A549 (cell line): Measurements from ENCODE around the gene NINL. TPM values are rescaled to one million over a fixed set of nuclear protein-coding genes. Genes with fewer than 3 reads are reported as not detected.
"Not testable (repeated sequence)": the region's sequence is repeated elsewhere in the genome, so short reads cannot be mapped to it uniquely, and the experiment has no call there.

Experiments
- ATAC-seq, 2 experiments: fragments of 200-7000 bp in 1 of 2; fragments of >200 bp in 1 of 2; cut with Nextera tagmentation in 1 of 2; cut with Tn5 transposase in 1 of 2; 3 replicates each; pipeline versions ENCODE4 v1.8.0 to v1.9.1; 2018 to 2020; ENCODE audit warnings: mild to moderate bottlenecking in 1 of 2, moderate library complexity in 1 of 2
- CTCF ChIA-PET: fragments of 300-600 bp; sonication (Branson Sonifier 250); formaldehyde crosslinking; extraction: SDS; loops from one replicate; lab custom pipeline; 2021; ENCODE audit warnings: antibody characterized with exemption, inconsistent platforms; lab: Yijun Ruan, JAX
- POLR2A ChIA-PET: fragments of 350-600 bp; formaldehyde crosslinking; extraction: SDS; loops from one replicate; lab custom pipeline; 2021; ENCODE audit warnings: antibody characterized with exemption, inconsistent platforms; lab: Yijun Ruan, JAX
- DNase-seq, 2 experiments: peaks; one replicate each; pipeline versions ENCODE4 v3.0.0 to v3.0.0-alpha.2; 2011 to 2016; ENCODE audit warnings: low read depth in 1 of 2, low spot score in 1 of 2
- FAIRE-seq: peaks from 2 replicates; lab custom pipeline; 2011; peaks lifted over from hg19 to GRCh38; lab: Jason Lieb, UNC
- H3K27ac ChIP-seq, 2 experiments: fragments of >200 bp; sonication (Bioruptor Twin); formaldehyde crosslinking; 3 replicates each; pipeline ENCODE4 v1.5.1; 2016 to 2017
- H3K4me1 ChIP-seq: fragments of >200 bp; sonication (Bioruptor Twin); formaldehyde crosslinking; 3 replicates; pipeline ENCODE4 v1.6.1; 2016
- H3K4me2 ChIP-seq: fragments of >200 bp; sonication (Bioruptor Twin); formaldehyde crosslinking; 3 replicates; pipeline ENCODE4 v1.6.1; 2016
- H3K4me3 ChIP-seq: fragments of >200 bp; sonication (Bioruptor Twin); formaldehyde crosslinking; 3 replicates; pipeline ENCODE4 v1.5.1; 2016
- H3K9me3 ChIP-seq: fragments of >200 bp; sonication (Bioruptor Twin); formaldehyde crosslinking; 3 replicates; pipeline ENCODE4 v1.6.1; 2016
- BHLHE40 ChIP-seq: IDR thresholded peaks from 2 replicates; pipeline ENCODE4 v1.6.1; 2012; ENCODE audit warnings: low read depth, low read length, inconsistent platforms
- CBX8 ChIP-seq: fragments of 200-600 bp; sonication (generic); IDR thresholded peaks from 2 replicates; pipeline ENCODE4 v1.6.1; 2016
- EP300 ChIP-seq, 2 experiments: fragments of >200 bp; sonication (Bioruptor Twin); formaldehyde crosslinking; IDR thresholded peaks; 2 replicates in 1 of 2; 3 replicates in 1 of 2; pipeline ENCODE4 v1.6.1; 2016 to 2017
- HDAC2 ChIP-seq: fragments of 200-600 bp; sonication (generic); IDR thresholded peaks from 2 replicates; pipeline ENCODE4 v1.6.1; 2016
- HOXA7 ChIP-seq: fragments of 250-450 bp; sonication (Bioruptor Pico); IDR thresholded peaks from 2 replicates; pipeline ENCODE4 v1.5.0; 2020; ENCODE audit warnings: mild to moderate bottlenecking, moderate library complexity
- HOXB13 ChIP-seq: fragments of 250-450 bp; sonication (Bioruptor Pico); IDR thresholded peaks from 2 replicates; pipeline ENCODE4 v1.5.0; 2020; ENCODE audit warnings: low read depth, mild to moderate bottlenecking, moderate library complexity
- HOXB5 ChIP-seq: fragments of 250-450 bp; sonication (Bioruptor Pico); IDR thresholded peaks from 2 replicates; pipeline ENCODE4 v1.5.0; 2020; ENCODE audit warnings: mild to moderate bottlenecking, moderate library complexity
- KDM1A ChIP-seq: fragments of 200-600 bp; sonication (generic); IDR thresholded peaks from 2 replicates; pipeline ENCODE4 v1.6.1; 2016; ENCODE audit warnings: low read depth, mild to moderate bottlenecking
- MAFK ChIP-seq: fragments of 450-650 bp; IDR thresholded peaks from 2 replicates; pipeline ENCODE4 v1.6.1; 2014; ENCODE audit not compliant: partially characterized antibody
- PHF8 ChIP-seq: fragments of 200-600 bp; sonication (generic); IDR thresholded peaks from 2 replicates; pipeline ENCODE4 v1.6.1; 2016; ENCODE audit warnings: low read depth, mild to moderate bottlenecking, antibody characterized with exemption, moderate library complexity, borderline replicate concordance
- RAD21 ChIP-seq, 2 experiments: fragments of >200 bp in 1 of 2; sonication (Bioruptor Twin) in 1 of 2; formaldehyde crosslinking in 1 of 2; IDR thresholded peaks in 1 of 2; conservative IDR thresholded peaks in 1 of 2; 2 replicates in 1 of 2; 3 replicates in 1 of 2; pipeline ENCODE4 v1.6.1; 2012 to 2018; ENCODE audit warnings: inconsistent platforms in 1 of 2
- SMC3 ChIP-seq: fragments of >200 bp; sonication (Bioruptor Twin); formaldehyde crosslinking; IDR thresholded peaks from 3 replicates; pipeline ENCODE4 v1.6.1; 2018; ENCODE audit warnings: inconsistent platforms
- TP53 ChIP-seq: fragments of 250-450 bp; sonication (Bioruptor Pico); IDR thresholded peaks from 2 replicates; pipeline ENCODE4 v1.5.0; 2021; ENCODE audit warnings: mild to moderate bottlenecking, moderate library complexity
- ZFP36 ChIP-seq: fragments of 450-650 bp; IDR thresholded peaks from 2 replicates; pipeline ENCODE4 v1.6.1; 2014; ENCODE audit warnings: borderline replicate concordance; ENCODE audit not compliant: partially characterized antibody
- ZSCAN20 ChIP-seq: fragments of 250-450 bp; sonication (Bioruptor Pico); IDR thresholded peaks from 2 replicates; pipeline ENCODE4 v1.8.0; 2022; ENCODE audit warnings: mild to moderate bottlenecking, moderate library complexity
- WGBS: methylation state at CpG from one replicate; pipeline ENCODE4 v1.1.6; 2017; ENCODE audit errors: missing lambda C conversion rate; 5-methylcytosine and 5-hydroxymethylcytosine counted together
- polyA plus RNA-seq, 4 experiments: library from polyadenylated mRNA; depleted of rRNA in 3 of 4; stranded (reverse); fragments of >200 nt; fragmentation: RNase III in 1 of 4; extraction: RNeasy Plus Mini Kit Qiagen cat#74134 plus additional on column Dnase treatment in 1 of 4; gene quantifications; 2 replicates in 3 of 4; 3 replicates in 1 of 4; pipeline ENCODE4 v1.2.3, GENCODE V29; 2011 to 2017
- TF ChIP-seq, protein P1 (sequence below): fragments of >200 bp; sonication (Bioruptor Twin); formaldehyde crosslinking; IDR thresholded peaks from 2 replicates; pipeline ENCODE4 v1.6.1; 2016
- TF ChIP-seq, protein P2 (sequence below): fragments of 200-600 bp; sonication (generic); IDR thresholded peaks from 2 replicates; pipeline ENCODE4 v1.6.1; 2016; ENCODE audit warnings: antibody characterized with exemption, mild to moderate bottlenecking, moderate library complexity
- TF ChIP-seq, protein P3 (sequence below): fragments of 150-350 bp; IDR thresholded peaks from 2 replicates; pipeline ENCODE4 v1.6.1; 2014; ENCODE audit warnings: low read depth, mild to moderate bottlenecking, low read length
- TF ChIP-seq, protein P4 (sequence below): fragments of >200 bp; sonication (Bioruptor Twin); formaldehyde crosslinking; IDR thresholded peaks from 3 replicates; pipeline ENCODE4 v1.5.1; 2016

Gene NINL
- polyA plus RNA-seq, 2 of the 4 experiments (the other 2 are of a cell fraction) = 20.2 to 22.4 TPM

DNA sequence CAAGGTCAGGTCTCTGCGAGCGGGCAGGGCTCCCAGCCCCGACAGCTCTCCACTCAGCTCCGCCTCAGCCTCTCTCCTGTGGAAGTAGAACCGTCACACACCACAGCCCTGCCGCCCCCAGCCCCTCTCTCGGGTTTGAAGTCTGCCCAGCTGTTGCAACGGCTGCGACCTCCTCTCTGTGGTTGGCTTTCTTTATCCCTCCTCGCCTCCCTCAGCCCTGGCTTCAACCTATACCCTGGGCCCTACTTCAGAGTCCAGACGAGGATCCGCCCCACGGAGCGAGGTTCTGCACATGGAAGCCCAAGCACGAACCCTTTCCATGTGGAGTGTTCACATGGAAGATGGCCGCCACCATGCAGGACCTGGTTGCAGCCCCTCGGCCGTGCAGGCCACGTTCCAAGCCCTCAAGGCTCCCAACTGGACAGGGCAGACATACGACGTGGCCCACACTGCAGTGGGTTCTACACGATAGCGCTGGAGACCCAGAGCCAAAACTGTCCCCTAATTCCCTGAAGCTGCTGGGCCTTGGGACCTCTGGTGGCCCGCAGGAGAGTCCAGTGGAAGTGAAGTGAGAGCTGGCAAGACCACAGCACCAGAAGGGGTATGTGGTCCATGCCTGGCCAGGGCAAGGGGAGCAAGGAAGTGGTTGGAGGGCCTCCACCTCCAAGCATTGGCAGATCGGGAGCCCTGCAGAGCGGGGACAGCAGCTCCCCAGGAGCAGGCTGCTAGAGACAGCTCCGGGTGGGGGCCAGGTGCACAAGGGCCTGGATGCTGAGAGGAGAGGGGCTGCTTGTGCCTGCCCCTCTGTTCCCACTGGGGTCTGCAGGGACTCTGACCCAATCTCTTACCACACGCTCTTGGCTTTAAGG, 108.1 kb downstream of the NINL start:
- 94% methylated on average over 28 of the region's 28 CpGs for WGBS
- no peak overlapping the region for H3K27ac ChIP-seq
- DNase-seq (no peak), FAIRE-seq (no peak), ATAC-seq (no peak)
- TF ChIP-seq ZFP36 (no peak), KDM1A (no peak), BHLHE40 (no peak)
- TF ChIP-seq, protein P1, sequence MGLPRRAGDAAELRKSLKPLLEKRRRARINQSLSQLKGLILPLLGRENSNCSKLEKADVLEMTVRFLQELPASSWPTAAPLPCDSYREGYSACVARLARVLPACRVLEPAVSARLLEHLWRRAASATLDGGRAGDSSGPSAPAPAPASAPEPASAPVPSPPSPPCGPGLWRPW = no peak
- H3K4me2 ChIP-seq = no peak overlapping the region
- no peak overlapping the region for H3K4me3 ChIP-seq
- H3K9me3 ChIP-seq = no peaks in the 10 kb centered on the region
- no peaks in the 10 kb centered on the region for H3K4me1 ChIP-seq
- CTCF ChIA-PET = interaction anchor here (0.6 to 1.2 kb wide), 2 partner anchors 20 to 481 kb away, joined by 3 read pairs; no protein-coding TSS in a partner anchor
- POLR2A ChIA-PET = no interaction called here

DNA sequence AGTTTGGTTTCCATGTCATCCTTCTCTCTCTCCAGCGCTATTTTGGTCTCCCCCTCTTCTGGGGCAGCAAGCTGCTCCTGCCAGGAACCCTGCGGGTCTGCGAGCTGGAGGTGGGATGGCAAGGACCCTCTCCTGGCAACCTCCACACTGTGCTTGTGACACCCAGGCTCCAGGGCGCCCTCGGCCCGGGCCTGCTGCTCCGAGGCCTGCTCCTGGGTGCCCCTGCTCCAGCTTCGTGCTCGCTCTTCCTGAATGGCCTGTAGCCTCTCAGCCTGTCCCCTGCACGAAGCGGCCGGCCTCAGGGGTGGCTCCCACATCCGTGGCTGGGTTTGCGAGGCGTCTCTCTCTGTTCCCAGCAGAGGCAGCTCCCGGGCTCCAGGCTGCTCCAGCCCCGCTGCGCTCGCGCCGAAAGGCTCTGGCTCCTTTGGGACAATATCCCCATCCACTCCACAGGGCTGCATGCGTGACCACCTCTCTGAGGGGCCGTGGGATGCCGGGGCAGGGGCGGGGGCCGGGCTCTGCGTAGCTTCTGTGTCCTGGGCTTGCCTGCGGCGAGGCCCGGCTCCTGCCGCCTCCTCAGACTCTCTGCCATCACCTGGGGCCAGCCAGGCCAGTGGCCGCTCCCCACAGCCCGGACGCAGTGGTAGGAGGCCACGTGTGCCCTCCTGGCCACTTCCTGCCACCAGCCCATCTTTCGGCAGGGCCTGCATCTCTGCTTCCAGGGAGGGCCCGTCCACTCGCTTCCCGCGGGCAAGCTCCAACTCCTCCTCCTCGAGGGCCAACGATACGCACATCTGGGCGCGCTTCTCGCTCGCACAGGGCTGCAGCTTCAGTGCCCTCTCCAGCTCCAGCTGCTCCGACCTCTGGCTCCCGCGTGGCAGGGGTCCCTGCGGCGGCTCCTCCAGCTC, 109.0 kb downstream of the NINL start:
- Histone ChIP-seq H3K4me3 (no peak overlapping the region), H3K27ac (no peak overlapping the region), H3K4me1 (no peaks in the 10 kb centered on the region), H3K4me2 (no peak overlapping the region), H3K9me3 (no peaks in the 10 kb centered on the region)
- ATAC-seq (peak in 1 of 2 experiments; percentile 29; a peak in 3 of 6 replicates), FAIRE-seq (no peak), DNase-seq (no peak)
- WGBS = 94% methylated on average over 41 of the region's 52 CpGs
- TF ChIP-seq, protein P2, sequence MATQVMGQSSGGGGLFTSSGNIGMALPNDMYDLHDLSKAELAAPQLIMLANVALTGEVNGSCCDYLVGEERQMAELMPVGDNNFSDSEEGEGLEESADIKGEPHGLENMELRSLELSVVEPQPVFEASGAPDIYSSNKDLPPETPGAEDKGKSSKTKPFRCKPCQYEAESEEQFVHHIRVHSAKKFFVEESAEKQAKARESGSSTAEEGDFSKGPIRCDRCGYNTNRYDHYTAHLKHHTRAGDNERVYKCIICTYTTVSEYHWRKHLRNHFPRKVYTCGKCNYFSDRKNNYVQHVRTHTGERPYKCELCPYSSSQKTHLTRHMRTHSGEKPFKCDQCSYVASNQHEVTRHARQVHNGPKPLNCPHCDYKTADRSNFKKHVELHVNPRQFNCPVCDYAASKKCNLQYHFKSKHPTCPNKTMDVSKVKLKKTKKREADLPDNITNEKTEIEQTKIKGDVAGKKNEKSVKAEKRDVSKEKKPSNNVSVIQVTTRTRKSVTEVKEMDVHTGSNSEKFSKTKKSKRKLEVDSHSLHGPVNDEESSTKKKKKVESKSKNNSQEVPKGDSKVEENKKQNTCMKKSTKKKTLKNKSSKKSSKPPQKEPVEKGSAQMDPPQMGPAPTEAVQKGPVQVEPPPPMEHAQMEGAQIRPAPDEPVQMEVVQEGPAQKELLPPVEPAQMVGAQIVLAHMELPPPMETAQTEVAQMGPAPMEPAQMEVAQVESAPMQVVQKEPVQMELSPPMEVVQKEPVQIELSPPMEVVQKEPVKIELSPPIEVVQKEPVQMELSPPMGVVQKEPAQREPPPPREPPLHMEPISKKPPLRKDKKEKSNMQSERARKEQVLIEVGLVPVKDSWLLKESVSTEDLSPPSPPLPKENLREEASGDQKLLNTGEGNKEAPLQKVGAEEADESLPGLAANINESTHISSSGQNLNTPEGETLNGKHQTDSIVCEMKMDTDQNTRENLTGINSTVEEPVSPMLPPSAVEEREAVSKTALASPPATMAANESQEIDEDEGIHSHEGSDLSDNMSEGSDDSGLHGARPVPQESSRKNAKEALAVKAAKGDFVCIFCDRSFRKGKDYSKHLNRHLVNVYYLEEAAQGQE = no peak
- TF ChIP-seq HOXA7 (no peak), HOXB13 (CRISPR knock-in tag) (no peak), ZSCAN20 (no peak)
- POLR2A ChIA-PET = no interaction called here
- CTCF ChIA-PET = no interaction called here

DNA sequence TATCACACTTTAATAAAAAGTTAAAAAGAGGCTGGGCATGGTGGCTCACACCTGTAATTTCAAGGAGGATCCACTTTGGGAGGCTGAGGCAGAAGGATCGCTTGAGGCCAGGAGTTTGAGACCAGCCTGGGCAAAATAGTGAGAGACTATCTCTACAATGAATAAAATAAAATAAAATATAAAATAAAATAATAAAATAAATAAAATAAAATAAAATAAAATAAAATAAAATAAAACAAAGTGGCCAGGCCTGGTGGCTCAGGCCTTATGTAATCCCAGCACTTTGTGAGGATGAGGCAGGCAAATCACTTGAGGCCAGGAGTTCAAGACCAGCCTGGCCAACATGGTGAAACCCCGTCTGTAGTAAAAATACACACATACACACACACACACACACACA, 112.0 kb downstream of the NINL start:
- H3K9me3 ChIP-seq, ATAC-seq, FAIRE-seq: not testable (repeated sequence)

DNA sequence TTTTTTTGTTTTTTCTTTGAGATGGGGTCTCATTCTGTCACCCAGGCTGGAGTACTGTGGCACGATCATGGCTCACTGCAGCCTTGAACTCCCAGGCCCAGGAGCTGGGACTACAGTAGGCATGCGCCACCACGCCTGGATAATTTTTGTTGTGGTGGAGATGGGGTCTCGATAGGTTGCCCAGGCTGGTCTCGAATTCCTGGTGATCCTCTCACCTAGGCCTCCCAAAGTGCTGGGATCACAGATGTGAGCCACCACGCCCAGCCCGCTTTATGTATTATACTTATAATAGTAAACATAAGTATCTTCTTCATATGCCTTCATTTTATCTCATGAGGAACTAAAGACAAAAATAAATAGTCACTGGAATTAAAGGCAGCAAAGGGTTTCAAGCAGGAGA, 114.3 kb downstream of the NINL start:
- Histone ChIP-seq H3K4me3 (no peak overlapping the region), H3K27ac (no peak overlapping the region), H3K9me3 (no peaks in the 10 kb centered on the region), H3K4me1 (no peaks in the 10 kb centered on the region), H3K4me2 (no peak overlapping the region)
- ATAC-seq (no peak), DNase-seq (no peak), FAIRE-seq (no peak)
- POLR2A ChIA-PET = no interaction called here
- CTCF ChIA-PET = interaction anchor here (0.9 to 2.4 kb wide), 9 partner anchors 10 to 75 kb away, joined by 3 to 8 read pairs (median 3); no protein-coding TSS in a partner anchor
- WGBS = 90% methylated on average over 7 of the region's 7 CpGs
- TF ChIP-seq CBX8 (no peak), SMC3 (no peak), MAFK (no peak), HDAC2 (no peak), EP300 (IDR thresholded peaks at IDR 0.05) (no peak), HOXB5 (CRISPR knock-in tag) (no peak), TP53 (no peak), RAD21 (conservative IDR thresholded peaks at IDR 0.05 in 1 of 2, IDR thresholded peaks at IDR 0.05 in 1 of 2) (no peak), PHF8 (no peak)
- TF ChIP-seq, protein P3, sequence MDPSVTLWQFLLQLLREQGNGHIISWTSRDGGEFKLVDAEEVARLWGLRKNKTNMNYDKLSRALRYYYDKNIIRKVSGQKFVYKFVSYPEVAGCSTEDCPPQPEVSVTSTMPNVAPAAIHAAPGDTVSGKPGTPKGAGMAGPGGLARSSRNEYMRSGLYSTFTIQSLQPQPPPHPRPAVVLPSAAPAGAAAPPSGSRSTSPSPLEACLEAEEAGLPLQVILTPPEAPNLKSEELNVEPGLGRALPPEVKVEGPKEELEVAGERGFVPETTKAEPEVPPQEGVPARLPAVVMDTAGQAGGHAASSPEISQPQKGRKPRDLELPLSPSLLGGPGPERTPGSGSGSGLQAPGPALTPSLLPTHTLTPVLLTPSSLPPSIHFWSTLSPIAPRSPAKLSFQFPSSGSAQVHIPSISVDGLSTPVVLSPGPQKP = no peak
- TF ChIP-seq, protein P4, sequence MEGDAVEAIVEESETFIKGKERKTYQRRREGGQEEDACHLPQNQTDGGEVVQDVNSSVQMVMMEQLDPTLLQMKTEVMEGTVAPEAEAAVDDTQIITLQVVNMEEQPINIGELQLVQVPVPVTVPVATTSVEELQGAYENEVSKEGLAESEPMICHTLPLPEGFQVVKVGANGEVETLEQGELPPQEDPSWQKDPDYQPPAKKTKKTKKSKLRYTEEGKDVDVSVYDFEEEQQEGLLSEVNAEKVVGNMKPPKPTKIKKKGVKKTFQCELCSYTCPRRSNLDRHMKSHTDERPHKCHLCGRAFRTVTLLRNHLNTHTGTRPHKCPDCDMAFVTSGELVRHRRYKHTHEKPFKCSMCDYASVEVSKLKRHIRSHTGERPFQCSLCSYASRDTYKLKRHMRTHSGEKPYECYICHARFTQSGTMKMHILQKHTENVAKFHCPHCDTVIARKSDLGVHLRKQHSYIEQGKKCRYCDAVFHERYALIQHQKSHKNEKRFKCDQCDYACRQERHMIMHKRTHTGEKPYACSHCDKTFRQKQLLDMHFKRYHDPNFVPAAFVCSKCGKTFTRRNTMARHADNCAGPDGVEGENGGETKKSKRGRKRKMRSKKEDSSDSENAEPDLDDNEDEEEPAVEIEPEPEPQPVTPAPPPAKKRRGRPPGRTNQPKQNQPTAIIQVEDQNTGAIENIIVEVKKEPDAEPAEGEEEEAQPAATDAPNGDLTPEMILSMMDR = no peak
- TF ChIP-seq, protein P1 = no peak

More for the DNA sequence above, 112.0 kb downstream of the NINL start:
- H3K4me2 ChIP-seq, DNase-seq, H3K4me1 ChIP-seq, H3K27ac ChIP-seq, POLR2A ChIA-PET, H3K4me3 ChIP-seq: not testable (repeated sequence)
- WGBS = 84% methylated on average over 2 of the region's 2 CpGs
- CTCF ChIA-PET = interaction anchor here (0.7 kb wide), 1 partner anchor 28 kb away, joined by 3 read pairs; no protein-coding TSS in a partner anchor
